ENCODE measurements around the gene DNAH5. TPM values are rescaled to one million over a fixed set of nuclear protein-coding genes. Genes with fewer than 3 reads are reported as not detected.

The DNAH5 gene
- polyA plus RNA-seq, 3 donors = 2.5 to 2.9 (median 2.5) TPM

DNA sequence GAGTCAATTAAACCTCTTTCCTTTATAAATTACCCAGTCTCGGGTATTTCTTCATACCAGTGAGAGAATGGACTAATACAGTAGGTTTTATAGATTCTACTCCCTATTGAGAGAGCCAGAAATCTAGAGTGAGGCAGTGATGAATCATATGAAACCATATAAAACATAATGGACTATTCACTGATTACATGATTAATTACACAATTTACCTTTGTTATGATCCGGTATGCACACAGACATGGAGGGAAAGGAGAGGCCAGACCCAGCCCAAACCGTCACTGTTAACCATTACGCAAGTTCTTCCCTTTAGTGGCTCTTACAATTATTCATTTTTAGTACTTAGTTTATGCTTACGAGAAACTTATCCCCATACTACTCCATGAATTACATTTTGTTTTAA, 205.0 kb downstream of the DNAH5 start:
- no peak for DNase-seq (ENCODE audit: low read depth in 3 of 3, low spot score in 2 of 3)

- DNase-seq (ENCODE audit: low read depth in 3 of 3, low spot score in 2 of 3) = no peak
These were observed 208.8 kb downstream of the DNAH5 start for GRCh38 chr5:13735691-13736090.

GRCh38 chr5:13731121-13731628, 213.3 kb downstream of the DNAH5 start:
- no peak for DNase-seq (ENCODE audit: low read depth in 3 of 3, low spot score in 2 of 3)

GRCh38 chr5:13708906-13709305, 235.6 kb downstream of the DNAH5 start:
- DNase-seq (ENCODE audit: low read depth in 3 of 3, low spot score in 2 of 3) = no peak

GRCh38 chr5:13708432-13708831, 236.1 kb downstream of the DNAH5 start:
- no peak for DNase-seq (ENCODE audit: low read depth in 3 of 3, low spot score in 2 of 3)

DNA sequence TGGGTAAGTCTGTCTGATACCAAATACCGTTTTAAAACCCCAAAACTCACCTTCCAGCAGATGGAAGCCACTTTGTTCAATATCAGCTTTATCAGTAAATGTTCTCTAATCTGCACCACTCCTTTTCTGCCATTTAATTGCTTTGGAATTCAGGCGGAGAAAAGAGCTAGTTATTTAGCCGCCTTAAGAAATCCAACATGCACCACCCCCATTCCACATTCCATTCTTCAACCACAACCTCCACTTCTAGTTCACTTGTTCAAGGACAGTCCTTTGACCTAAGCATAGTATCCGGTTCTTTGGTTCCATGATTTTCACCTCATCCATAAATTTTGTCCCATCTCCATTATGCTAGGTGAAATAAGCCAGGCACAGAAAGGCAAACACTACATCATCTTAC, 240.1 kb downstream of the DNAH5 start:
- DNase-seq (ENCODE audit: low read depth in 3 of 3, low spot score in 2 of 3) = no peak

- no peak for DNase-seq (ENCODE audit: low read depth in 3 of 3, low spot score in 2 of 3)
These were observed 243.9 kb downstream of the DNAH5 start for GRCh38 chr5:13700626-13701025.

DNA sequence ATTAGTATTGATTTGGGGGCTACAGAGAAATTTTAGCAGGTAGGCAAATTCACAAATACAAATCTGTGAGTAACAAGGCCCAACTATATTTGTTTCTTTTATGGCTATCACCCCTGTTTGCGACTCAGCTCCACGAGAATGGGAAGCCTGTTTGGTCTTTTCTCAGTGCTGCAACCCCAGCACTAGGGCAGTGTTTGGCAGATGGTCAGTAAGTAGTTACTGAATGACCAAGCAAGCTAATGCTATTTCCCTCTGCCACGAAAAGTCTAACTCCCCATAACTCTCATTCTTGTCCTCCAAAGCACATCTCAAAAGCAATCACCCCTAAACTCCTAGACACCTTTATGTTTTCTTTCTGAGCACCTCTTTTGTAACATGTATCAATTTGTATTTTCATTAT, 245.6 kb downstream of the DNAH5 start:
- no peak for DNase-seq (ENCODE audit: low read depth in 3 of 3, low spot score in 2 of 3)

GRCh38 chr5:13695076-13695712, 249.3 kb downstream of the DNAH5 start:
- no peak for DNase-seq (ENCODE audit: low read depth in 3 of 3, low spot score in 2 of 3)

DNA sequence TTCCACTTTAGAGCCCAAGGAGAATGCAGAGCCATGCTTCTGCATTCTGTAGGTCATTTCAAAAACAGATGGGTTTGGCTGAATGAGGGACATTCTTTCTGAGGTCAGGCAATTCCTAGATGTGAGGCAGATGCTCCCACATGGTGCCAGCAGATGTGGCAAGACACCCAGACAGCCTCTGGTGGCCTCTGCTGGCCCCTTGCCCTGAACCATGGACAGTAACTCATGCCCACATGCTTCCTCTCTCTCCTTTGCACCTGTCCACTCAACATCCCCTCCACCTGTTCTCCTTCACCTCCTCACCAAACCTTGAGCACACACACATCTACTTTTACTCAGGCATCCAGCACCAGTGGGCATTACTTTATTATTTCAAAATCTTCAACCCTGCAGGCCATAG, 252.3 kb downstream of the DNAH5 start:
- DNase-seq (ENCODE audit: low read depth in 3 of 3, low spot score in 2 of 3) = no peak

- no peak for DNase-seq (ENCODE audit: low read depth in 3 of 3, low spot score in 2 of 3)
These were observed 268.0 kb downstream of the DNAH5 start for GRCh38 chr5:13676531-13676930.

- no peak for DNase-seq (ENCODE audit: low read depth in 3 of 3, low spot score in 2 of 3)
These were observed 270.1 kb downstream of the DNAH5 start for GRCh38 chr5:13674391-13674790.

GRCh38 chr5:13673511-13673910, 271.0 kb downstream of the DNAH5 start:
- DNase-seq (ENCODE audit: low read depth in 3 of 3, low spot score in 2 of 3) = no peak

DNA sequence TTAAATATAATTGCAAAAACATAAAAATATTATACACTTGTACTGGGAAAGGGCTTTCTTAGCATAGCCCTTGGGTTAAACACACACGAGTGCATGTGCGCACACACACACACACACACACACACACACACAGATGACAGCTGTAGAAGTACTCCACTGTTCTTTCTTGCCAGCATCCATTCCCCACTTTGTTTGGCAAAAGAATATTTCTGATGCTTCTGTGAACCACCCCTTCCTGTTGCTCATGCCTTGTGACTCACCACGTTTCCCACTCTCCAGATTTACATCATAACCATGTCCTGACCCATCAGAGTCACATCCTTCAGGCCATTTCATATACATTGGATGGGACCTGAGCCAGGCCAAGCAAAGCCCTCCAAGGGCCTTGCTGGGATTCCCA, 280.1 kb downstream of the DNAH5 start:
- DNase-seq (ENCODE audit: low read depth in 3 of 3, low spot score in 2 of 3) = no peak

- no peak for DNase-seq (ENCODE audit: low read depth in 3 of 3, low spot score in 2 of 3)
These were observed 281.9 kb downstream of the DNAH5 start for GRCh38 chr5:13662626-13663025.

GRCh38 chr5:13661272-13661671, 283.2 kb downstream of the DNAH5 start:
- no peak for DNase-seq (ENCODE audit: low read depth in 3 of 3, low spot score in 2 of 3)

- no peak for DNase-seq (ENCODE audit: low read depth in 3 of 3, low spot score in 2 of 3)
These were observed 284.4 kb downstream of the DNAH5 start for GRCh38 chr5:13660072-13660471.

DNA sequence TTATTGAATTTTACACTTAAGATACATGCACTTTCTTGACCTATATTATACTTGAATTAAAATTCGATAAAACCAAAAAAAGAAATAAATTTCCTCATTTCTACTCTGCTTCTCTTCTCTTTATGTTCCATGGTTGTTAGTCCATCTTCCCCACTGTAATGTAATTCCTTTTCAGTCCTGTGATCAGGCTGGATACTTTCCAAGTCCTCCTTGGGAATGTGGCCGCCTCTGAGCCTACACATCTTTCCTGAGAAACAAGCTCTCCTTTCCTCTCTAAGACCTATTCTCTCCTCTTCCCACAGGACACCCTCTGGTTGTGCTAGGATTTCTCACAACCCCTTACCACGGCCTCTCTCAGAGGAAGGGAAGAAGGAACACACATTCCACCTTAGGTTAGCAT, 285.1 kb downstream of the DNAH5 start:
- no peak for DNase-seq (ENCODE audit: low read depth in 3 of 3, low spot score in 2 of 3)

DNA sequence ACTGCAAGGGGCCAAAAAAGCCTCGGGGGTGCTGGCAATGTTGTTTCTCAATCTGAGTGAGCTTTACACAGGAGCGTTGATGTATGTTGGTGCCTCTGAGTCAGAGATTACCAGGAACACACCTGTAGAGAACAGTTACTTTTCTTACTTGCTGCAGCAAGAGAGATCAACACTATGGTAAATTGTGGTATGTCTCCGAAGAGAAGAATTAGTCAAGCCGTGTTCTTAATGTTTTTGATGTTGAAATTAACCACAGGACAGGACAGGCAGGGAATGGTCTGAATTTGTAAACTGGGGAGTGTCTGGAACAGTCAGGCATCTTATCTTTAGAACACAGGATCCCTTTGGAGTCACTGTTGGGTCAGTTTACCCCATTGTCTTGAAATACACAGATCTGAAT, 285.7 kb downstream of the DNAH5 start:
- no peak for DNase-seq (ENCODE audit: low read depth in 3 of 3, low spot score in 2 of 3)

GRCh38 chr5:13658152-13658551, 286.3 kb downstream of the DNAH5 start:
- DNase-seq (ENCODE audit: low read depth in 3 of 3, low spot score in 2 of 3) = no peak

DNA sequence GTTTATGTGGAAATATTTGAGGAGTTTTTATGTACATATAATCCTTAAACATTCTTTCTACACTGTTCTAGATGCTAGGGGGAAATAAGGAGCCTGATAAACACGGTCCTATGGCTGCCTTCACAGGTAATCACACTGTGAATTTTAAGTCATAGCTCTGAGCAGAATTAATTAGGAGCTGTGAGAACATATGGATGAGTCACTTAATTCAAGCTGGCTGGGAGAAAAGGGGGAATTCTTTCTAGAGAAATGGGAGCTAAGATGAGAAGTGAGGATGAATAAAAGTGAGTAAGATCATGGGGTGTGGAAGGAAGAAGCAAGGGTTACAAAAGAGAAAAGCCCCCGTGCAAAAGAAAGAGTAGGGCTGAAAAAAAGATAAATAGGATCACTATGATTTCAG, 290.8 kb downstream of the DNAH5 start:
- no peak for DNase-seq (ENCODE audit: low read depth in 3 of 3, low spot score in 2 of 3)

DNA sequence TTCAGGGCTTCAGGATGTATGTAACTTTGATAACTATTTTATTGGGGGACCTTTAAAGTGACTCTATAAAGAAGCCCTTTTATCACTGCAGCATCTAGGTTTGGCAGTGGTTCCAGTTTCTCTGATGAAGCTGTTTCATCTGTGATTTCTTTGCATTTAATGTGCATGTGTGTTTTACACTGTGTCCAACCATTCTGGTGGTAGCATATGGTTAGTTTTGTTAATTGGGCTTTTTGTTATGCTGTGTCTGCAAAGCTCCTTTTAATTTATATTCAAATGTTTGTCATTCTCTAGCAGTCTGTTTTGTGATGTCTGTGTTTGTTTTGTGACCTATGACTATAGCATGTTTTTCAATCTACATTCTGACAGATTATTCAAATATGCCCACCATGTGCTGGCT, 294.8 kb downstream of the DNAH5 start:
- no peak for DNase-seq (ENCODE audit: low read depth in 3 of 3, low spot score in 2 of 3)

DNA sequence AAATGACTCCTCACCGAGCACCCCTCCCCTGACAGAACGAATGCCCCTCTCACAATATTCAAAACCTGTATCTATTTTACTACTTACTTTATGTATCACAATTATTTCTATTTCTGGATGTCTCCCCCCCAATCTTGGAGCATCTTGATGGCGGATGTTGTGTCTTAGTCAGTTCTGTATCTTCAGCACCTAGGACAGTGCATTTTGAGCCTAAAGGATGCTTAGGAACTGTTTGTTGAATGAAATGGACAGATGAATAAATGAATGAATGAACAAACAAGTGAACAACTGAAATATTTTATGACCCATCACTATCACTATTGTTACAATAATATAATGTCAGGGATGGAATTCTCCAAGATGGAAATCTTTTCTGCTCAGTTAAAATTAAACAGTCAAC, 295.7 kb downstream of the DNAH5 start:
- DNase-seq (ENCODE audit: low read depth in 3 of 3, low spot score in 2 of 3) = no peak

Measured in right renal cortex interstitium (tissue), 3 donors.